ENCODE measurements around the gene AKT1S1. TPM values are rescaled to one million over a fixed set of nuclear protein-coding genes. Genes with fewer than 3 reads are reported as not detected.
"Not testable (repeated sequence)": the region's sequence is repeated elsewhere in the genome, so short reads cannot be mapped to it uniquely, and the experiment has no call there.

AKT1S1 gene
- total RNA-seq, 1 donor from 2014 or later: 52.0 TPM

- TF ChIP-seq, protein P1, sequence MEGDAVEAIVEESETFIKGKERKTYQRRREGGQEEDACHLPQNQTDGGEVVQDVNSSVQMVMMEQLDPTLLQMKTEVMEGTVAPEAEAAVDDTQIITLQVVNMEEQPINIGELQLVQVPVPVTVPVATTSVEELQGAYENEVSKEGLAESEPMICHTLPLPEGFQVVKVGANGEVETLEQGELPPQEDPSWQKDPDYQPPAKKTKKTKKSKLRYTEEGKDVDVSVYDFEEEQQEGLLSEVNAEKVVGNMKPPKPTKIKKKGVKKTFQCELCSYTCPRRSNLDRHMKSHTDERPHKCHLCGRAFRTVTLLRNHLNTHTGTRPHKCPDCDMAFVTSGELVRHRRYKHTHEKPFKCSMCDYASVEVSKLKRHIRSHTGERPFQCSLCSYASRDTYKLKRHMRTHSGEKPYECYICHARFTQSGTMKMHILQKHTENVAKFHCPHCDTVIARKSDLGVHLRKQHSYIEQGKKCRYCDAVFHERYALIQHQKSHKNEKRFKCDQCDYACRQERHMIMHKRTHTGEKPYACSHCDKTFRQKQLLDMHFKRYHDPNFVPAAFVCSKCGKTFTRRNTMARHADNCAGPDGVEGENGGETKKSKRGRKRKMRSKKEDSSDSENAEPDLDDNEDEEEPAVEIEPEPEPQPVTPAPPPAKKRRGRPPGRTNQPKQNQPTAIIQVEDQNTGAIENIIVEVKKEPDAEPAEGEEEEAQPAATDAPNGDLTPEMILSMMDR (IDR thresholded peaks at IDR 0.05): no peak
- H3K36me3 Mint-ChIP-seq (ENCODE audit: low read depth): peaks cover 14% of the 10 kb centered on the region
These were observed 50.1 kb downstream of the AKT1S1 start for GRCh38 chr19:49827034-49827433.

DNA sequence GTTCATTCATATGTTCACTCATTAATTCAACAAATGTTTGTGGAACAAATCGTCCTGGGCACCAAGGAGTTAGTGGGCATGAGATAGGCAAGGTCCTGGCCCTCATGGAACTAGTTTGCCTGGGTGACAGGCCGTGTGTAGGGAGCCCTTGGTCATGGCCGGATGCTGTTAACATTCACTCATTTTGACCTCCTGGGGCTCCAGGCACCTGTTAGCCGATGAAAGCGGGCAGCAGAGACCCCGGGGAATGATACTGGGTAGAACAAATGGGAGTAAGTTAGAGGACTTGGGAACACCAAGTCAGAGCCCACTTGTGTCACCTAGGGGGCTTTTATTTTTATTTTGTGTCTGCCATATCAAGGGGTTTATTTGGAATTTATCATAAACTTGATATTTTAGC lies 52.5 kb downstream of the AKT1S1 start:
- no peaks in the 10 kb centered on the region for H3K9me3 Mint-ChIP-seq (ENCODE audit: low read depth)
- TF ChIP-seq, protein P1 (IDR thresholded peaks at IDR 0.05): no peak
- DNase-seq (ENCODE audit: low spot score): no peak
- peaks cover 11% of the 10 kb centered on the region for H3K36me3 Mint-ChIP-seq (ENCODE audit: low read depth)
- H3K27ac Mint-ChIP-seq (ENCODE audit: unreplicated experiment): no peak overlapping the region
- H3K27me3 Mint-ChIP-seq (ENCODE audit: low read depth): no peaks in the 10 kb centered on the region
- peaks cover 6% of the 10 kb centered on the region for H3K4me1 Mint-ChIP-seq (ENCODE audit: low read depth)
- H3K4me3 Mint-ChIP-seq (ENCODE audit: unreplicated experiment): no peak overlapping the region

More at GRCh38 chr19:49827034-49827433, 50.1 kb downstream of the AKT1S1 start:
- no peak for DNase-seq (ENCODE audit: low spot score)
- Mint-ChIP-seq H3K27me3 (ENCODE audit: low read depth) (no peaks in the 10 kb centered on the region), H3K4me1 (ENCODE audit: low read depth) (peaks cover 2% of the 10 kb centered on the region), H3K4me3 (ENCODE audit: unreplicated experiment) (no peak overlapping the region), H3K27ac (ENCODE audit: unreplicated experiment) (no peak overlapping the region), H3K9me3 (ENCODE audit: low read depth) (no peaks in the 10 kb centered on the region)

- no peak overlapping the region for H3K27ac Mint-ChIP-seq (ENCODE audit: unreplicated experiment)
- peaks cover 10% of the 10 kb centered on the region for H3K36me3 Mint-ChIP-seq (ENCODE audit: low read depth)
- H3K4me3 Mint-ChIP-seq (ENCODE audit: unreplicated experiment): no peak overlapping the region
- H3K9me3 Mint-ChIP-seq (ENCODE audit: low read depth): no peaks in the 10 kb centered on the region
- peaks cover 18% of the 10 kb centered on the region for H3K4me1 Mint-ChIP-seq (ENCODE audit: low read depth)
- H3K27me3 Mint-ChIP-seq (ENCODE audit: low read depth): no peaks in the 10 kb centered on the region
- TF ChIP-seq, protein P1 (IDR thresholded peaks at IDR 0.05): no peak
- no peak for DNase-seq (ENCODE audit: low spot score)
These were observed 53.7 kb downstream of the AKT1S1 start for GRCh38 chr19:49823472-49823871.

DNA sequence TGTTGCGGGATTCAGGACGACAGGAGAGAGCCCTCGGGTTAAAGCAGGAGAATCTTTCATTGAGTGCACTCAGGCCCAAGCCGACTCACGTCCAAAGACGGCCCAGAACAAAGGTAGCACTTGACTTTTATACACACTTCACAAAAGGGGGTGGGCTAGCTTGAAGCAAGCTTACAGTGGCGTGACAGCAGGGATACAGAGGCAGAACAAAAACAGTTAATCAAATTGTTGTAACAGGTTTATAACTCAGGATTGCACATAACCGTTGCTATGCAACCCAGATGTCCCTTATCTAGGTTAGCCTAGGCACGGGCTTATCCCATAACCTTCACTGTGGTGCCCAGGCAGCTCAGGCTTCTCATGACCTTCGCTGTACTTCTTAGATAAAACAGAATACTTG lies 57.0 kb downstream of the AKT1S1 start:
- H3K27me3 Mint-ChIP-seq (ENCODE audit: low read depth): no peaks in the 10 kb centered on the region
- no peak overlapping the region for H3K27ac Mint-ChIP-seq (ENCODE audit: unreplicated experiment)
- DNase-seq (ENCODE audit: low spot score): no peak
- no peaks in the 10 kb centered on the region for H3K9me3 Mint-ChIP-seq (ENCODE audit: low read depth)
- peaks cover 4% of the 10 kb centered on the region for H3K36me3 Mint-ChIP-seq (ENCODE audit: low read depth)
- peaks cover 21% of the 10 kb centered on the region for H3K4me1 Mint-ChIP-seq (ENCODE audit: low read depth)
- TF ChIP-seq, protein P1 (IDR thresholded peaks at IDR 0.05): no peak
- H3K4me3 Mint-ChIP-seq (ENCODE audit: unreplicated experiment): no peak overlapping the region

DNA sequence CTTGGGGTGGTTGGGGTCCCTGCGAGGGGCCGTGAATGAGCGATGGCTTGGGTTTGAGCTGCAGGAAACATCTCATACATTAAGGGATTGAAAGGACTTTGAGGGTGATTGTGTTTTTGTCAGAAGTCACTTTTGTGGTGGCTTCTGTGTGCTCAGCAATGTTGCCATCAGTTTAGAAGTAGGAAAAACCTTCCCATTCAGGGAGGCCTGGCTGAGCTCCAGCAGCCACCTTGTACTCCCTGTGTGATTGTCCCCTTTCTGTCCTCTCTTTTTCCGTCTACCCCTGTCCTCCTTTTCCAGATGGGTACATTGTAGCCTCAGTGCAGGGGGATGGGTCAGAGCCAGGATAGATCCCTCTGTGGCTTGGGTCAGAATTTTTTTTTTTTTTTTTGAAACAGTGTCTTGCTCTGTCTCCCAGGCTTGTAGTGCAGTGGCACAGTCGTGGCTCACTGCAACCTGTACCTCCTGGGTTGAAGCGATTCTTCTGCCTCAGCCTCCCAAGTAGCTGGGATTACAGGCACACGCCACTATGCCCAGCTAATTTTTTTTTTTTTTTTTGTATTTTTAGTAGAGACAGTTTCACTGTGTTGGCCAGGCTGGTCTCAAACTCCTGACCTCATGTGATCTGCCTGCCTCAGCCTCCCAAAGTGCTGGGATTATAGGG lies 57.6 kb downstream of the AKT1S1 start:
- H3K36me3 Mint-ChIP-seq (ENCODE audit: low read depth); H3K9me3 Mint-ChIP-seq (ENCODE audit: low read depth); H3K27me3 Mint-ChIP-seq (ENCODE audit: low read depth); DNase-seq (ENCODE audit: low spot score): not testable (repeated sequence)
- peak overlapping the region; percentile 97 for H3K4me3 Mint-ChIP-seq (ENCODE audit: unreplicated experiment)
- H3K4me1 Mint-ChIP-seq (ENCODE audit: low read depth): peaks cover 22% of the 10 kb centered on the region
- H3K27ac Mint-ChIP-seq (ENCODE audit: unreplicated experiment): peak overlapping the region; percentile 74

Small RNA genes within 50 kb of the gene (microRNA-seq; reads per million reads assigned to microRNA genes)
- gene MIR4749 (ENCODE audit: borderline number of aligned reads): 8.3 reads per million, percentile 18 among the genes with 10 or more reads in this experiment
- 2.2 reads per million for gene MIR4750 (ENCODE audit: borderline number of aligned reads)
- gene MIR6800 (ENCODE audit: borderline number of aligned reads): not detected

Other genes with a start within 250 kb of the AKT1S1 start
- gene RRAS, start 237.2 kb downstream of the AKT1S1 start, total RNA-seq: 61.7 to 113 TPM (median 104 TPM) in 3 replicates
- gene SCAF1, start 235.1 kb downstream of the AKT1S1 start, total RNA-seq: 76.3 to 79.0 TPM (median 77.3 TPM) in 3 replicates
- gene IRF3, start 211.5 kb downstream of the AKT1S1 start, total RNA-seq: 45.8 to 75.3 TPM (median 53.0 TPM) in 3 replicates
- 18.3 to 26.6 TPM (median 21.4 TPM) in 3 replicates for gene BCL2L12, start 211.4 kb downstream of the AKT1S1 start, total RNA-seq
- gene PRMT1, start 200.1 kb downstream of the AKT1S1 start, total RNA-seq: 97.7 to 105 TPM (median 98.0 TPM) in 3 replicates
- gene ADM5, start 187.8 kb downstream of the AKT1S1 start, total RNA-seq: 0.49 to 1.4 TPM (median 0.52 TPM) in 3 replicates
- gene CPT1C, start 186.2 kb downstream of the AKT1S1 start, total RNA-seq: 26.3 to 30.7 TPM (median 27.3 TPM) in 3 replicates
- gene TSKS, start 114.0 kb downstream of the AKT1S1 start, total RNA-seq: not detected in 3 replicates
- gene AP2A1, start 110.4 kb downstream of the AKT1S1 start, total RNA-seq: 144 to 149 TPM (median 146 TPM) in 3 replicates
- gene FUZ, start 64.1 kb downstream of the AKT1S1 start, total RNA-seq: 10.2 to 19.8 TPM (median 10.8 TPM) in 3 replicates
- gene MED25, start 59.1 kb downstream of the AKT1S1 start, total RNA-seq: 40.0 to 44.6 TPM (median 40.1 TPM) in 3 replicates
- gene PTOV1, start 26.2 kb downstream of the AKT1S1 start, total RNA-seq: 168 to 229 TPM (median 170 TPM) in 3 replicates
- 51.4 to 97.0 TPM (median 52.4 TPM) in 3 replicates for gene PNKP, start 9.8 kb downstream of the AKT1S1 start, total RNA-seq
- 36.3 to 45.3 TPM (median 44.8 TPM) in 3 replicates for gene TBC1D17, start 347 bp upstream of the AKT1S1 start, total RNA-seq
- 0.17 TPM in 1 of 3 replicates, not detected in the others for gene IL4I1, start 19.5 kb upstream of the AKT1S1 start, total RNA-seq
- 16.7 to 53.4 TPM (median 53.3 TPM) in 3 replicates for gene ATF5, start 51.9 kb upstream of the AKT1S1 start, total RNA-seq
- gene NUP62, start 52.1 kb upstream of the AKT1S1 start, total RNA-seq: 41.0 to 50.5 TPM (median 44.7 TPM) in 3 replicates
- not detected in 3 replicates for gene SIGLEC11, start 83.8 kb upstream of the AKT1S1 start, total RNA-seq
- 21.0 to 21.9 TPM (median 21.1 TPM) in 3 replicates for gene VRK3, start 148.0 kb upstream of the AKT1S1 start, total RNA-seq
- gene ZNF473, start 148.7 kb upstream of the AKT1S1 start, total RNA-seq: 7.0 to 7.3 TPM (median 7.0 TPM) in 3 replicates